ENCODE data around the gene MAPKAPK2.

The MAPKAPK2 gene

GRCh38 chr1:206783506-206783905 lies 98.8 kb downstream of the MAPKAPK2 start:
- no peak for DNase-seq

Measured in NCI-H526 (cell line).